Thoracic aorta (tissue), 2 donors: ENCODE results near the gene TRIM37. TPM values are rescaled to one million over a fixed set of nuclear protein-coding genes. Genes with fewer than 3 reads are reported as not detected.

Experiments used
- ATAC-seq: fragments of 150-250 bp; one replicate; pipeline ENCODE4 v1.8.0; 2017; ENCODE audit warnings: low read depth; ENCODE audit not compliant: insufficient number of reproducible peaks, low FRiP score
- DNase-seq: peaks from one replicate; pipeline ENCODE4 v3.0.0-alpha.2; 2020; ENCODE audit warnings: low spot score
- H3K27ac ChIP-seq, 2 donors: fragments of 200-600 bp; sonication (generic); 1 replicate in 1 of 2; 2 replicates in 1 of 2; pipeline ENCODE4 v1.5.1; 2016; ENCODE audit warnings: mild to moderate bottlenecking in 2 of 2, moderate library complexity in 2 of 2
- H3K27me3 ChIP-seq: fragments of 200-600 bp; sonication (generic); replicated peaks from 2 replicates; pipeline ENCODE4 v1.6.0; 2016; ENCODE audit warnings: mild to moderate bottlenecking; ENCODE audit not compliant: insufficient read depth
- H3K36me3 ChIP-seq: fragments of 200-600 bp; sonication (generic); one replicate; pipeline ENCODE4 v1.5.1; 2016
- H3K4me1 ChIP-seq, 2 donors: fragments of 200-600 bp; sonication (generic); 1 replicate in 1 of 2; 2 replicates in 1 of 2; pipeline versions ENCODE4 v1.5.1 to v1.6.0; 2016; ENCODE audit warnings: low read depth in 2 of 2, mild to moderate bottlenecking in 1 of 2; ENCODE audit not compliant: control insufficient read depth in 1 of 2
- H3K4me3 ChIP-seq: fragments of 200-600 bp; sonication (generic); 2 replicates; pipeline ENCODE4 v1.5.1; 2016; ENCODE audit warnings: mild to moderate bottlenecking
- H3K9me3 ChIP-seq: fragments of 200-600 bp; sonication (generic); 2 replicates; pipeline ENCODE4 v1.5.1; 2016
- total RNA-seq, 2 donors: library from RNA; depleted of rRNA; stranded (reverse); fragments of >200 nt; gene quantifications; one replicate each; pipeline versions ENCODE4 v1.1.0 to v1.2.3, GENCODE V29; 2016
- TF ChIP-seq, protein P1 (sequence below): fragments of 200-600 bp; sonication (generic); IDR thresholded peaks from one replicate; pipeline ENCODE4 v1.5.1; 2019; ENCODE audit warnings: antibody characterized with exemption

TRIM37 gene, protein sequence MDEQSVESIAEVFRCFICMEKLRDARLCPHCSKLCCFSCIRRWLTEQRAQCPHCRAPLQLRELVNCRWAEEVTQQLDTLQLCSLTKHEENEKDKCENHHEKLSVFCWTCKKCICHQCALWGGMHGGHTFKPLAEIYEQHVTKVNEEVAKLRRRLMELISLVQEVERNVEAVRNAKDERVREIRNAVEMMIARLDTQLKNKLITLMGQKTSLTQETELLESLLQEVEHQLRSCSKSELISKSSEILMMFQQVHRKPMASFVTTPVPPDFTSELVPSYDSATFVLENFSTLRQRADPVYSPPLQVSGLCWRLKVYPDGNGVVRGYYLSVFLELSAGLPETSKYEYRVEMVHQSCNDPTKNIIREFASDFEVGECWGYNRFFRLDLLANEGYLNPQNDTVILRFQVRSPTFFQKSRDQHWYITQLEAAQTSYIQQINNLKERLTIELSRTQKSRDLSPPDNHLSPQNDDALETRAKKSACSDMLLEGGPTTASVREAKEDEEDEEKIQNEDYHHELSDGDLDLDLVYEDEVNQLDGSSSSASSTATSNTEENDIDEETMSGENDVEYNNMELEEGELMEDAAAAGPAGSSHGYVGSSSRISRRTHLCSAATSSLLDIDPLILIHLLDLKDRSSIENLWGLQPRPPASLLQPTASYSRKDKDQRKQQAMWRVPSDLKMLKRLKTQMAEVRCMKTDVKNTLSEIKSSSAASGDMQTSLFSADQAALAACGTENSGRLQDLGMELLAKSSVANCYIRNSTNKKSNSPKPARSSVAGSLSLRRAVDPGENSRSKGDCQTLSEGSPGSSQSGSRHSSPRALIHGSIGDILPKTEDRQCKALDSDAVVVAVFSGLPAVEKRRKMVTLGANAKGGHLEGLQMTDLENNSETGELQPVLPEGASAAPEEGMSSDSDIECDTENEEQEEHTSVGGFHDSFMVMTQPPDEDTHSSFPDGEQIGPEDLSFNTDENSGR
- total RNA-seq, result 10 to 100 TPM; 17.9 to 26.5 TPM

DNA sequence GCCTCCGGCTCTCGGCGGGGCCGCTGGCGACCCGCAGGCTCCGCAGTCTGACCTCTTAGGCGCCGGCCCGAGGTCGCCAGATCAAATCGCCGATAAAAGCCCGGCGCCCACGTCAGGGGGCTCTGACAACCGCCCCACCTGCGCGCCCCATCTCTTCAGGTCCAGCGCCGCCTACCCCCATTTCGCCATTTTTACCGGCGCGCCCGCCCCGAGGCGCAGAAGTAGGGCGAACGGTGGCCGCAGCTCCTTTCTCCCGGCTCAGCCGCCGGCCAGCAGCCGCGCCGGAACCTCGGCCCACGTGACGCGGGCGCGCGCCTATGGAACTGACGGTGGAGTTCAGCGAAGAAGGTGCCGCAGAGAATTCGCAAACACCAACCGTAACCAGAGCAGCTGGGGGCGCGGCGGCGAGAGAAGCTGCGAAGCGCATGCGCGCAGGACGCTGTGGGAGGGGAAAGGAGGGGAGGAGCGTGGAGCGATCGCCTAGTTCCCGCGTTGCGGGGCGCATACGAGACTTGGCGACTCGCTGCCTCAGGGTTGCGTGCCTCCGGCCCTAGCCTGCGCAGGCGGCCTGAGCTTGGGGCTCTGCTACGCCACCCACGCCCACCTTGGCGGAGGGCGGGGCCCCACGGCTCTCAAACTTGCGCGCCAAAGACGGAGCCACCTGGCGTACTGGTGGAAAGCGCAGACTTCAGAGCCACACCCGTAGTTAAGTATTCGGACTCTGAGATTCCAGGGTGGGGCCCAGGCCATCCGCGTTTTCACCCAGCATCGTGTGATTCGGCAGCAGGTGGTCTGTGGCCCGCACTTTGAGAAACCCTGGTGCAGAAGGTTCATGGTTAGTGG, at the start of gene TRIM37:
TRIM37 (minus strand) TSS at position 418 of the 843 bp plus-strand sequence. CDS start 419 bp downstream, outside the sequence.
- TF ChIP-seq, protein P1, sequence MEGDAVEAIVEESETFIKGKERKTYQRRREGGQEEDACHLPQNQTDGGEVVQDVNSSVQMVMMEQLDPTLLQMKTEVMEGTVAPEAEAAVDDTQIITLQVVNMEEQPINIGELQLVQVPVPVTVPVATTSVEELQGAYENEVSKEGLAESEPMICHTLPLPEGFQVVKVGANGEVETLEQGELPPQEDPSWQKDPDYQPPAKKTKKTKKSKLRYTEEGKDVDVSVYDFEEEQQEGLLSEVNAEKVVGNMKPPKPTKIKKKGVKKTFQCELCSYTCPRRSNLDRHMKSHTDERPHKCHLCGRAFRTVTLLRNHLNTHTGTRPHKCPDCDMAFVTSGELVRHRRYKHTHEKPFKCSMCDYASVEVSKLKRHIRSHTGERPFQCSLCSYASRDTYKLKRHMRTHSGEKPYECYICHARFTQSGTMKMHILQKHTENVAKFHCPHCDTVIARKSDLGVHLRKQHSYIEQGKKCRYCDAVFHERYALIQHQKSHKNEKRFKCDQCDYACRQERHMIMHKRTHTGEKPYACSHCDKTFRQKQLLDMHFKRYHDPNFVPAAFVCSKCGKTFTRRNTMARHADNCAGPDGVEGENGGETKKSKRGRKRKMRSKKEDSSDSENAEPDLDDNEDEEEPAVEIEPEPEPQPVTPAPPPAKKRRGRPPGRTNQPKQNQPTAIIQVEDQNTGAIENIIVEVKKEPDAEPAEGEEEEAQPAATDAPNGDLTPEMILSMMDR, result no peak
- Histone ChIP-seq H3K4me3 (peak within 1 kb of the TSS; percentile 93), H3K27me3 (no peaks in the 10 kb centered on the region), H3K27ac (peak within 1 kb of the TSS; percentile 80 to 92), H3K4me1 (peaks cover 18 to 34% of the 10 kb centered on the region in 2 donors), H3K9me3 (no peaks in the 10 kb centered on the region), H3K36me3 (no peaks in the 10 kb centered on the region)
- peak; percentile 98 for ATAC-seq
- DNase-seq, result peak; percentile 80

DNA sequence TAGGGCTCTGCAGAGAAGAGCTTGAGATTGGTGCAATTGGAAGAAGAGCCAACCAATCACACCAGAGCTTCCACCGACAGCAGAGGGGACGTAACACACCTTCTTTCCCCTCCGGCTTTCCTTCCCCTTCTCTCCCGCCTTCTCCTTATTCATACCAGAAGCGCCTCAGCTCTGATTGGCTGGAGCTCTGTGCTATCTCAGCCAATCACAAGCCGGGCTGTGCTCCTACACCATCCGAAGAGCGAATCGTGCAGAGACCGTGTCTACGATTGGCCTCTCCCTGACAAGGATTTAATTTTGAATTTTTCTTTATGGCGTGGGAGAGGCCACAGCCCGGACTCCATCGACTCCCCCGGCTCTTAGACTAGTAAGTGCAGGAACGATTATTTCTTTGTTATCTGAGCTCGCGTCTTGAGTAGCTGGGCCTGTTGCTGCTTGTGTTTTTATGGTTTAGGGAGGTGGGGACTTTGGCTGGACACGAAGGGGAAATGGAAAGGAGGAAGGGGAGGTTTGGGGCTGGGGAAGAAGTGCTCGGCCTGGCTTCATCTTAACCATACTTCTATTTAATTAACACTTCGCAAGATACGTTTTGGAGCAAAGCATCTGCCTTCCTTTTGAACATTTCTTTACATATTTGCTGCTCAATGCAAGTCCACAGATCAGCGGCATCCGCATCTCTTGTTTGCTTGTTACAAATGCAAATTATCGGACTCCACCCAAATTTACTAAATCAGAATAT, 48.9 kb upstream of the TRIM37 start, which contains the start of gene PRR11:
PRR11 (plus strand) TSS at position 308 of the 739 bp plus-strand sequence. CDS start 14,007 bp downstream, outside the sequence.
- ATAC-seq, result peak; percentile 99
- H3K27me3 ChIP-seq, result no peaks in the 10 kb centered on the region
- H3K36me3 ChIP-seq, result no peaks in the 10 kb centered on the region
- peak; percentile 94 for DNase-seq
- no peaks in the 10 kb centered on the region for H3K9me3 ChIP-seq
- H3K4me1 ChIP-seq, result peaks cover 8 to 18% of the 10 kb centered on the region in 2 donors
- peak within 1 kb of the TSS; percentile 72 to 86 for H3K27ac ChIP-seq
- TF ChIP-seq, protein P1, result no peak
- H3K4me3 ChIP-seq, result peak within 1 kb of the TSS; percentile 82

DNA sequence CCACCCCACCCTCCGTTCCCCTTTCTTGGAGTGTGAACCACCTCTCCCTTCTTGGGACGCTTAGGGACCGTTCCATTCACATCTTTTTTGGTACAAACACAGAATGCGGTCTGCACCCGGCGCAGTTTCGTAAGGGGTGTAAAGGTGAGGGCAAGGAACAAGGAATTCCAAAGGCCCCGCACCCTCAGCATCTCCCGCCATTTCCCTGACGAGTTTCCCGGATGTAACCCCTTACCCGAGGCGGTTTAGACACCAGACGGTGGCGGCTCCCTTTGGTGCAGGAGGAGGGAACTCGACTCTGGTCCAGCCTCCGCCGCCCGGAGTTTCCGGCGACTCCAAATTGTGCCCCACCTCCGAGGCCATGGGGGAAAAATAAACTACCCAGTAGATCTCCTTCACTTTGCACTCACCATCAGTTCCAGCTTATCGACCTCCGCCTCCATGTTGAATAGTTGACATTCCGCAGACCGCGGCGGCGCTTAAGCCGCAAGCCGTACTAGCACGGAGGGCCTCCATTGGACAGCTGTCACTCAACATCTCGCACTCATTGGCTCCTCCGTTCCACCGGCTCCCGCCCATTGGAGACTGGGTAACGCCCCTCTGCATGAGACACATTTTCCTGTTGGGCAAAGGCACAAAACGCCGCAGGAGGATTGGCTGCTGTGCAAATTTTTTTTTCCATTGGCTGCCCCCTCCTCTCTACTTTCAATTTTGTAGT, 48.2 kb upstream of the TRIM37 start, which contains the start of gene SKA2:
SKA2 (minus strand) TSS at position 466 of the 718 bp plus-strand sequence; CDS start at position 443, 23 bp downstream.
- Histone ChIP-seq H3K36me3 (no peaks in the 10 kb centered on the region), H3K4me1 (peaks cover 8 to 18% of the 10 kb centered on the region in 2 donors), H3K4me3 (peak within 1 kb of the TSS; percentile 82), H3K27ac (peak within 1 kb of the TSS; percentile 72 to 86), H3K9me3 (no peaks in the 10 kb centered on the region), H3K27me3 (no peaks in the 10 kb centered on the region)
- TF ChIP-seq, protein P1, result no peak
- ATAC-seq (peak; percentile 97), DNase-seq (peak; percentile 92)

DNA sequence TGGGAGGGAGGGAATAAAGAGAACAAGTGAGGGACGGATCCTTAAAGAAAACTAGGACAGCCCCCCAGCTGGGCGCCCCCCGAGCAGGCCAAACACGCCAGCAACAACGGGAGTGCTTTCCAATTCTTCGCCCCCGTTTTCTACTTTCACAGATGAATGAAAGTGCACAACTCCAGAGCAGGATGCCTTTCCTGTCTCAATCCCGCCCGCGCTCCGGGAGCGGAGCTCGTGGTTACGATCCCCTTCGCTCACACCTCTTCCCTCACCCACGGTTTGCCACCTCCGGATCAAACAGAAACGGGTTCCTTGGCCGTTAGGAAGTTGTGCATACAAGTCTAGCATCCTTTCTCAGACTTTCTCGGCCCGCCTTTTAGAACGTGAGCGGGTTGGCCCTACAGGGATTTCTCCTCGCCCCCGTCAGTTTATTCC, 47.6 kb upstream of the TRIM37 start:
- Histone ChIP-seq H3K4me1 (peaks cover 8 to 18% of the 10 kb centered on the region in 2 donors), H3K36me3 (no peaks in the 10 kb centered on the region), H3K27ac (peak overlapping the region; percentile 72 to 86), H3K4me3 (peak overlapping the region; percentile 82), H3K9me3 (no peaks in the 10 kb centered on the region), H3K27me3 (no peaks in the 10 kb centered on the region)
- no peak for ATAC-seq
- no peak for DNase-seq
- TF ChIP-seq, protein P1, result no peak
